Liver (tissue), 9 donors: ENCODE measurements around the gene CAPZA2. TPM values are rescaled to one million over a fixed set of nuclear protein-coding genes. Genes with fewer than 3 reads are reported as not detected.

Source experiments
- DNase-seq: peaks from one replicate; pipeline ENCODE4 v3.0.0-alpha.2; 2017; ENCODE audit warnings: low spot score
- H3K27ac ChIP-seq, 2 donors: one replicate each; pipeline ENCODE4 v1.7.0; 2013; ENCODE audit warnings: inconsistent platforms in 2 of 2, low read length in 2 of 2, control low read depth in 1 of 2, low read depth in 1 of 2, mild to moderate bottlenecking in 1 of 2
- H3K27me3 ChIP-seq, 4 donors: one replicate each; pipeline versions ENCODE4 v1.6.1 to v1.7.0; 2013; ENCODE audit warnings: low read length in 3 of 4, inconsistent platforms in 1 of 4, mild to moderate bottlenecking in 1 of 4, moderate library complexity in 1 of 4; ENCODE audit not compliant: control insufficient read depth in 4 of 4, insufficient read depth in 4 of 4
- H3K36me3 ChIP-seq, 4 donors: one replicate each; pipeline versions ENCODE4 v1.6.1 to v1.7.0; 2013; ENCODE audit warnings: low read length in 3 of 4, mild to moderate bottlenecking in 3 of 4, low read depth in 1 of 4, moderate library complexity in 1 of 4; ENCODE audit not compliant: control insufficient read depth in 4 of 4, insufficient read depth in 3 of 4
- H3K4me1 ChIP-seq, 4 donors: one replicate each; pipeline versions ENCODE4 v1.6.1 to v1.7.0; 2013; ENCODE audit warnings: low read length in 3 of 4, mild to moderate bottlenecking in 3 of 4, moderate library complexity in 1 of 4; ENCODE audit not compliant: control insufficient read depth in 4 of 4, insufficient read depth in 4 of 4
- H3K4me3 ChIP-seq, 3 donors: one replicate each; pipeline versions ENCODE4 v1.6.1 to v1.7.0; 2013; ENCODE audit warnings: low read length in 3 of 3, control low read depth in 1 of 3, low read depth in 1 of 3, mild to moderate bottlenecking in 1 of 3
- H3K9ac ChIP-seq, 2 donors: one replicate each; pipeline ENCODE4 v1.7.0; 2013; ENCODE audit warnings: low read length in 2 of 2, mild to moderate bottlenecking in 2 of 2, moderate library complexity in 2 of 2, control low read depth in 1 of 2, low read depth in 1 of 2
- H3K9me3 ChIP-seq, 4 donors: one replicate each; pipeline versions ENCODE4 v1.6.1 to v1.7.0; 2013; ENCODE audit warnings: low read length in 3 of 4; ENCODE audit not compliant: control insufficient read depth in 4 of 4
- ATF3 ChIP-seq: IDR thresholded peaks from 2 replicates; pipeline ENCODE4 v1.6.1; 2016; ENCODE audit warnings: antibody characterized with exemption
- EGR1 ChIP-seq, 2 donors: IDR thresholded peaks; 2 replicates each; pipeline ENCODE4 v1.6.1; 2016 to 2018; ENCODE audit warnings: antibody characterized with exemption in 2 of 2, low read depth in 2 of 2
- FOXA1 ChIP-seq: IDR thresholded peaks from 2 replicates; pipeline ENCODE4 v1.6.1; 2016; ENCODE audit warnings: antibody characterized with exemption
- FOXA2 ChIP-seq: IDR thresholded peaks from 2 replicates; pipeline ENCODE4 v1.6.1; 2016; ENCODE audit warnings: antibody characterized with exemption
- GABPA ChIP-seq, 2 donors: IDR thresholded peaks in 1 of 2; conservative IDR thresholded peaks in 1 of 2; 2 replicates each; pipeline ENCODE4 v1.6.1; 2016; ENCODE audit warnings: antibody characterized with exemption in 2 of 2, mild to moderate bottlenecking in 1 of 2, moderate library complexity in 1 of 2
- HNF4A ChIP-seq, 2 donors: conservative IDR thresholded peaks; 2 replicates each; pipeline ENCODE4 v1.6.1; 2016; ENCODE audit warnings: antibody characterized with exemption in 2 of 2, mild to moderate bottlenecking in 2 of 2
- JUND ChIP-seq, 2 donors: IDR thresholded peaks; 2 replicates each; pipeline ENCODE4 v1.6.1; 2016; ENCODE audit warnings: antibody characterized with exemption in 2 of 2
- RAD21 ChIP-seq, 2 donors: IDR thresholded peaks; 2 replicates each; pipeline ENCODE4 v1.6.1; 2016; ENCODE audit warnings: antibody characterized with exemption in 2 of 2, mild to moderate bottlenecking in 2 of 2
- REST ChIP-seq: IDR thresholded peaks from 2 replicates; pipeline ENCODE4 v1.6.1; 2016; ENCODE audit warnings: antibody characterized with exemption, mild to moderate bottlenecking
- RXRA ChIP-seq, 2 donors: IDR thresholded peaks; 2 replicates each; pipeline ENCODE4 v1.6.1; 2017 to 2018; ENCODE audit warnings: antibody characterized with exemption in 2 of 2, mild to moderate bottlenecking in 1 of 2
- TAF1 ChIP-seq: conservative IDR thresholded peaks from 2 replicates; pipeline ENCODE4 v1.6.1; 2016; ENCODE audit warnings: antibody characterized with exemption, mild to moderate bottlenecking
- YY1 ChIP-seq: IDR thresholded peaks from 2 replicates; pipeline ENCODE4 v1.6.1; 2016; ENCODE audit warnings: antibody characterized with exemption, mild to moderate bottlenecking
- ZBTB33 ChIP-seq: IDR thresholded peaks from 2 replicates; pipeline ENCODE4 v1.6.1; 2016; ENCODE audit warnings: antibody characterized with exemption
- WGBS: extraction: QIAGEN DNeasy Blood & Tissue Kit; methylation state at CpG from one replicate; pipeline ENCODE4 v1.1.7; 2013; 5-methylcytosine and 5-hydroxymethylcytosine counted together
- polyA plus RNA-seq, 2 donors: library from polyadenylated mRNA; stranded (reverse) in 1 of 2; unstranded in 1 of 2; fragments of 200-250 nt in 1 of 2; fragments of >200 nt in 1 of 2; fragmentation: Nextera tagmentation in 1 of 2; extraction: Ambion mirVana in 1 of 2; gene quantifications; one replicate each; pipeline versions ENCODE4 v1.2.1 to v1.2.3, GENCODE V29; 2013 to 2015
- total RNA-seq, 2 donors: library from RNA; depleted of rRNA; stranded (reverse); fragments of >200 nt; gene quantifications; one replicate each; pipeline ENCODE4 v1.2.3, GENCODE V29; 2014
- TF ChIP-seq, protein P1 (sequence below): IDR thresholded peaks from 2 replicates; pipeline ENCODE4 v1.6.1; 2016; ENCODE audit warnings: antibody characterized with exemption
- donor health status: healthy.
- donor health status: healthy.
- donor health status: healthy.
- donor health status: healthy.
- donor health status: healthy.

Gene CAPZA2
- total and polyA plus RNA-seq, 4 donors = 45.1 to 90.0 (median 69.1) TPM

- H3K27ac ChIP-seq = no peak overlapping the region
- H3K4me3 ChIP-seq = no peak overlapping the region
- H3K36me3 ChIP-seq = no peaks in the 10 kb centered on the region
- DNase-seq = no peak
- TF ChIP-seq HNF4A (conservative IDR thresholded peaks at IDR 0.05) (no peak), YY1 (no peak), ATF3 (no peak), REST (no peak), ZBTB33 (no peak), RAD21 (IDR thresholded peaks at IDR 0.05) (no peak), GABPA (IDR thresholded peaks at IDR 0.05 in 1 of 2, conservative IDR thresholded peaks at IDR 0.05 in 1 of 2) (no peak)
- TF ChIP-seq, protein P1, sequence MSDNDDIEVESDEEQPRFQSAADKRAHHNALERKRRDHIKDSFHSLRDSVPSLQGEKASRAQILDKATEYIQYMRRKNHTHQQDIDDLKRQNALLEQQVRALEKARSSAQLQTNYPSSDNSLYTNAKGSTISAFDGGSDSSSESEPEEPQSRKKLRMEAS = no peak
- no peaks in the 10 kb centered on the region for H3K9me3 ChIP-seq
- no peaks in the 10 kb centered on the region for H3K27me3 ChIP-seq
- 95% methylated on average over 3 of the region's 3 CpGs for WGBS
- H3K9ac ChIP-seq = no peak overlapping the region
- H3K4me1 ChIP-seq = peaks cover 2 to 18% (median 3%) of the 10 kb centered on the region in 4 donors
Measured at GRCh38 chr7:116969371-116969902, 107.0 kb downstream of the CAPZA2 start.

DNA sequence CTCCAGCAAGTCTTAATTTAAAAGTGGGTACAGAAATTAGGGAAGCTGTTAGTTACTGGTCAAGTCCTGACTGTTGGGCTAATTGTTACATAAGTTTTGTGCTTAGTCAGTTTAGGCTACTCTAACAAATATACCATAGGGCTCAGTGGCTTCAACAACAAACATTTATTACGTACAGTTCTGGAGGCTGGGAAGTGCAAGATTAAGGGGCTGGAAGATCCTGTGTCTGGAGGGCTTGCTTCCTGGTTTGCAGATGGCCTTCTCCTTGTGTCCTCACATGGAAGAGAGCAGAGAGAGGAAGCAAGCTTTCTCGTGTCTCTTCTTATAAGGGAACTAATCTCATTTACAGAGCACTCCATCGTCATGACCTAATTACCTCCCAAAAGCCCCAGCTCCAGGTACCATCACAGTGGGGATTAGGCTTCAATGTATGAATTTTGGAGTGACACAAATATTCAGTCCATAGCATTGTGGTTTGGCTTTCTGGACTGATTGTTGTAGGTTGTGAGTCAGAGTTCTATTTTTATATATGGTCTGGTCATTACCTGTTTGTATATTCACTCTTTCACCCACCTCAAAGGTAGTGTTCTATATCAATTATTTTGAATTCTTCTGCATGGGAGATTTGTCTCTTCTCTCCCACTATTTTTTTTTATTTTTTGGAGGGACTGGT, 108.0 kb downstream of the CAPZA2 start:
- Histone ChIP-seq H3K27me3 (no peaks in the 10 kb centered on the region), H3K27ac (peak overlapping the region in 1 of 2 donors; percentile 3), H3K4me3 (no peak overlapping the region), H3K36me3 (no peaks in the 10 kb centered on the region), H3K9ac (no peak overlapping the region), H3K9me3 (no peaks in the 10 kb centered on the region), H3K4me1 (peaks cover 2 to 18% (median 3%) of the 10 kb centered on the region in 4 donors)
- no peak for TF ChIP-seq RAD21 (IDR thresholded peaks at IDR 0.05)
- no peak for TF ChIP-seq TAF1
- TF ChIP-seq FOXA2 = no peak
- TF ChIP-seq, protein P1 = no peak
- TF ChIP-seq FOXA1 = no peak
- no peak for TF ChIP-seq ZBTB33
- TF ChIP-seq RXRA (IDR thresholded peaks at IDR 0.05) = no peak
- no peak for TF ChIP-seq HNF4A (conservative IDR thresholded peaks at IDR 0.05)
- TF ChIP-seq ATF3 = no peak
- no peak for TF ChIP-seq JUND (IDR thresholded peaks at IDR 0.05)
- TF ChIP-seq REST = no peak
- no peak for TF ChIP-seq GABPA (IDR thresholded peaks at IDR 0.05 in 1 of 2, conservative IDR thresholded peaks at IDR 0.05 in 1 of 2)
- TF ChIP-seq EGR1 (IDR thresholded peaks at IDR 0.05; ENCODE audit: low read depth in 2 of 2) = no peak
- 78% methylated on average over 3 of the region's 3 CpGs for WGBS
- DNase-seq = no peak
